SH-SY5Y (cell line): ENCODE data around the gene NAA25.

Source experiments
- GATA2 ChIP-seq: IDR thresholded peaks from 2 replicates; pipeline ENCODE4 v1.6.1; 2011; ENCODE audit warnings: mild to moderate bottlenecking, low read depth, low read length
- GATA3 ChIP-seq: IDR thresholded peaks from 2 replicates; pipeline ENCODE4 v1.6.1; 2011; ENCODE audit warnings: low read depth, mild to moderate bottlenecking, low read length, moderate library complexity

DNA sequence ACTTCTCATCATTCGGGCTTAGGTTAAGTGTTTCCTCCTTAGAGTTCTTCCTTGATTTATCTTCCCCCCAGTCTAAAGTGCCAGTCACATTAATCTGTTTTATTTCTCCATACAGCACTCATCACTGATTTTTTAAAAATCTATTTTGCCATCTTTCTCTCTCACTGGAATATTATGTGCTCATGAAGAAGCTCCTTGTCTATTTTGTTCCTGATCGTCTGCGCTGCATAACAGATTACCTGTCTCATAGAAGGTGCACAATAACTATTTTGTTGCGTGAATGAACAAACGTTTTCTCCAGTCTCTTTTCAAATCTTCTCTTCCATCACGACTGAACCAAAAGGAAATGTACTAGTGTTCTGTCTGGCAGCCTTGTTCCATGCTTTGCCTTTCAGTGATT is 92.6 kb downstream of the NAA25 start:
- TF ChIP-seq GATA3 (no peak), GATA2 (no peak)
